ENCODE results near the gene IRF2BP2.
A peak's percentile ranks its signal among the peaks of the same experiment; 100 is the strongest.
"Not testable (repeated sequence)": the region's sequence is repeated elsewhere in the genome, so short reads cannot be mapped to it uniquely, and the experiment has no call there.

IRF2BP2 gene

DNA sequence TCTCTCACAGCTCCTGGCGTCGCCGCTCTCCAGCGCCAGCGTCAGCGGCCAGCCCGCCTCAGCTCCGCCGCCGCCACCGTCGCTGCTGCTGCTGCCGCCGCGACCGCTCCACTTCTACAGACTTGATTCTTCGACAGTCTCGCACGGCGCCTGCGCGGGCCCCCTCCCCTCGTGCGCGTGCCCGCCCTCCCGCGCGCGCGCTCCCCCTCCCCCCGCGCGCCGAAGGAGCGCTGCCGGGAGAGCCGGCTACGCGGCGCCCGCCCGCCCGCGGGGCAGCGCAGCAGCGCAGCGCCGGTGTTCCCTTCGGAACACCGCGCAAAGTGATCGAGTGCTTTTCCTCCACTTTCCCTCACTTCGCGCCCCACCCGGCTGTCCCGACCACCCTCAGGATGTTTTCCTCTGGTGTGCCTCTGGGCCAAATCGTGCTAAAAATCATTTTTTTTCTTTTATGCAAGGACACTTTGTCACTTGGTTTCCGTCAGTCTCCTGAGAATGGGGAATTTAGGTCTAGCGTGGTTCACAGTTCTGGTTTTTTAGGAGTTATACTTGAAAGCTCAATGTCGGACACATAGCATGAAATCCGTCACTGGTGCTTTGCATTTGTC lies at the start of gene IRF2BP2:
Gene IRF2BP2, minus strand, starts transcription at position 118 of the 605 bp plus-strand sequence. CDS start 684 bp downstream, outside the sequence.
- peak; percentile 66 for DNase-seq (ENCODE audit: low read depth)

- DNase-seq (ENCODE audit: low read depth), result no peak
These were observed 49.6 kb upstream of the IRF2BP2 start for GRCh38 chr1:234659538-234659937.

DNA sequence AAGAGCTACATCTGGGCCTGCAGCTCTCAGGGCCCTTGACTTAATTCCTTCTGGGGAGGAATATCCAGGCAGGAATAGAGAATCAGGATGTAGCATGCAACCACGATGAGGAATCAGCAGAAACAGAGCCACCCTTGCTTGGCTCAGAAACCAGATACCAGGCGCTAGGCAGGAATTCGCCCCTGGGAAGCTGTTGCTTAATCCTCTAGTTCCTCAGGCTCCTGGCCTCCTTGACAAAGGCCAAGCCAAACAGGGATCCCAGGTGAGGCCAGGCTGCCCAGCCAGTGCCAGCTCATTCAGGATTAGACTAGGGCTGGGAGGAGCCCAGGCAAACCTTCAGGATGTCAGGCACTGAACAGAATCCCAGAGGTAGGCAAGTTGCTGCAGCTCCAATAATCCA lies 48.2 kb upstream of the IRF2BP2 start:
- no peak for DNase-seq (ENCODE audit: low read depth)

GRCh38 chr1:234656944-234657654 lies 47.1 kb upstream of the IRF2BP2 start:
- no peak for DNase-seq (ENCODE audit: low read depth)

DNA sequence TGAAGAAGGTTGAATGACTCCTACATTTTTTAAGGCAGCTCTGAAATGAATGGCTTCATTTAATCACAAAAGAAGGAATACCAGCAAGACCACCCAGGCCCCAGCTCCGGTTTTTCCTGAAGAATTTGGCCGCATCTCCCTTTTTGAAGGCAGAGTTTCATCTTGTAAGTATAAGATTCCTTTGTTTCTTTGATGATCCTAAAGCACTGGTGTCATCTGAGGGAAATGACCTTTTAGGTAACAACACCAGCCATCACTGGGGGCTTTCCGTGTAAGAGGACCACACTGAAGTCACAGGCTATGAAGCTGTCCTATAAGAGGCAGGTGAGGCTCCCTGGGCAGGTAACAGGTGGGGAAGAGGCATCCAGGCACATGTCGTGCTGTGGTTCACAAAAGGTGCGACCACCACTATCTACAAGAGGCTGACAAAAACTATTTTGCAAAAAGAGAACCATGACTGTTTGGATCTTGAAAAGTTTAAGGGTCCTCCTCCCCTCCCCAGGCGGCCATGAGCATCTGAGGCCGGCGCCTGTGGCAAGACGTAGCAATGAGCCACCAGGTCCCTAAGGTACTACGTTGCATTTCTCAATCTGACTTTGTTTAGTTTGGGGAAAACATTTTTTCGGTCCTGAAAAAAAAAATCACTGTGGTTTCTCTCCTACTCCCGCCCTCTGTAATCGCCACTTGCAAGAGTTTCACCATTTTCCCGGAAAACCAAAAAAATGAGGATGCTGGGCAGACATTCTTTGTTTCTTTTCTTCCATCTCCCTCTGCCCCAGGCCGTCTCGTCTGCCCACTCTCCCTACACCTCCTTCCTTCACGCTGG lies 46.3 kb upstream of the IRF2BP2 start:
- DNase-seq (ENCODE audit: low read depth), result no peak

DNA sequence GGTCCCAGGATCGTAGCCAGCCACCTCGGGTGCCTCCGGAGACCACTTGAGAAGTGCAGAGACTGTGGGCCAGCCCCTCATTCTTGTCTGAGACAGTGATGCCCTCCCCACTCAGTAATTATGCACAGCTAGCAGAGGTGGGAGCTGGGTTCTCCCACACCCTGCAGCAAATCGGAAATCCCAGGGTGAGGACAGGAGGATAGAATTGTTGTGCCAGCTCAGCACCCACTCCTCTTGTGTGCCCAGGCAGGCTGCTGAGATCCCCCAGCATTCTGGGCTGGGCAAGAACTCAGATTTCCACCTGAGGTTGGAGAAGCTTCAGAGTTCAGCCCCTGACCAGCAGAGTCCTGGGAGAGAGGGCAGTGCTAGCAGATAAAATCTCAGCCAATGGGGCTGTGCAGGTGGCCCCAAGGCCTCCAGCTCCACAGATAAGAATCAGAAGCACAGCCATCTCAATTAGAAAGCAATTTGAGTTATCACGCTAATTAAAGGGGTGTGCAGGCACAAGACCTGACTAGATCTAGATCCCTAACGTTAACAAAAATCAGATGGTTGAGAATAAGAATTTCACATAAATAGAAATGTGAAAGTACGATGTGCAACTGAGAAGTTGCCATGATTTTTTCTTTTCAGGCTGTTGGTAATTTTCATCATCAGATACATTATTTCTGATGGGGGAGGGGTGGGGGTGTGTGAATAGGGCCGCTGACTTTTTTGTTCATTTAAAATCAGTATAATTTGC lies 45.5 kb upstream of the IRF2BP2 start:
- DNase-seq (ENCODE audit: low read depth), result no peak

- no peak for DNase-seq (ENCODE audit: low read depth)
These were observed 44.2 kb upstream of the IRF2BP2 start for GRCh38 chr1:234654002-234654733.

GRCh38 chr1:234649432-234650081 lies 39.6 kb upstream of the IRF2BP2 start:
- no peak for DNase-seq (ENCODE audit: low read depth)

DNA sequence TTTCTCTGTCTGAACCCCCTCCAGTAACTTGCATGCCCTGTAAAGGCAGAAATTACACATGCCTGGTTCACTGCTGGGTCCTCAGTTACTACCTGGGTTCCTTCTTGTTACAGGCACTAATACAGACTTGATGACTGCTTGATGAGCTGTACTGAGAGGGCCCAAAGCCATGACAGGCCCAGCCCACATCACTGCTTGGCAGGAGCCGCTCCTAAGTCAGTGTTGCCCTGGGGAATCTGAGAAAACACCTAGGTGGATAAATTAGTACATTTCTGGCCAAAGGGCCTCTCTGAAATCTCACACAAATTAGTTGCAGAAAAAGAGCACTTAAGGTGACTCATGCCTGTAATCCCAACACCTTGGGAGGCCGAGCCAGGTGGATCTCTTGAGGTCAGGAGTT lies 37.8 kb upstream of the IRF2BP2 start:
- no peak for DNase-seq (ENCODE audit: low read depth)

- DNase-seq (ENCODE audit: low read depth), result no peak
These were observed 37.3 kb upstream of the IRF2BP2 start for GRCh38 chr1:234647245-234647644.

- no peak for DNase-seq (ENCODE audit: low read depth)
These were observed 36.0 kb upstream of the IRF2BP2 start for GRCh38 chr1:234645964-234646363.

DNA sequence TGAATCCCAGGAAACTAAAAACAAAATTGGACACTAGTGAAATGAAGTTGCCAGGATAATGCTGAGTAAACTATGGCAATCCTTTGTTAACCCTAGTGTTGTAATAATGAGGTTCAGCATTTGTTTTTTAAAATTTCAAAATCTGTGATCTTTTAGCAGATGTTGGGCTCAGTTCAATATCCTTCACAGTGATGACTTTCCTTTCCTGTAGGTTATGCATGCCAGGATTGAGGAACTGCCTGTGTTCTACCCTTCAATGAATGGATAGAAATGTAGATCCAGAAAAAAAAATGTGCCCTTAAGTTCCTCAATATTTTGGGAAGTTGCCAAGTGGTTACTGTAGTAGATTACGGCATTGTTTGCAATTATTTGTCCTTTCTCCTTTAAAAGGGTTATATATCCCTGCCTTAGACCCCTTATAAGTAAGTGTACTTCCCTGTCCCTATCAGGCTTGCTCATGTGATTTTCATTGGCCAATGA lies 35.5 kb upstream of the IRF2BP2 start:
- no peak for DNase-seq (ENCODE audit: low read depth)

DNA sequence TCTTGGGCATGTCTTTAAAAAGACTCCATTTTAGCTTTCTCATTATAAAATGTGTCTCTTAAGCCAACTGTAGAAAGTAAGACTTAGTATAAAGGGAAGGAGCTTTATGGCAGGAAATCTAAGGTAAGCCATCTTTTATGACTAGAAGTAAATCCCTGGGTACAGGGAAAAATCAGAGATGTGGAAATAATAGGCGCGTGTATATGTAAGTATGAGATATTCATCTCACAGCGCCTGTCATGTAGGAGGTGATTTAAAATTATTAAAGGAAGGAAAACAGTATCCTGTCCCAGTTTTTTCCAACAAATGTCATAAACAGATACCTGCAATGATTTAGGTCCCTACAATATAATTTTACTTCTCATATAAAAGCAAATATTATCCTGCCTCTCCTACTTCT lies 35.0 kb upstream of the IRF2BP2 start:
- DNase-seq (ENCODE audit: low read depth), result no peak

DNA sequence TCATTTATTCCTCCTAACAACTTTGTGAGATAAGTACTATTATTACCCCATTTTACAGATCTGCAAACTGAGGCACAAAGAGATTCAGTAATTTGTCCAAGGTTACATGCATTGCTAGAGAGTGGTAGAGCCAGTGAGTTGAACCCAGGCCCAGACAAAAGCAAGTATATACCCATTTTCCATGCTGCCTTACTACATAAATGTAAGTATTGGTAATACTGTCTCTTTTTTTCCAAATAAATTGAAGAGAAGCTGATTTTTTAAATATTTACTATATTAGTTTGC lies 33.8 kb upstream of the IRF2BP2 start:
- DNase-seq (ENCODE audit: low read depth), result no peak

GRCh38 chr1:234643111-234643849 lies 33.3 kb upstream of the IRF2BP2 start:
- no peak for DNase-seq (ENCODE audit: low read depth)

DNA sequence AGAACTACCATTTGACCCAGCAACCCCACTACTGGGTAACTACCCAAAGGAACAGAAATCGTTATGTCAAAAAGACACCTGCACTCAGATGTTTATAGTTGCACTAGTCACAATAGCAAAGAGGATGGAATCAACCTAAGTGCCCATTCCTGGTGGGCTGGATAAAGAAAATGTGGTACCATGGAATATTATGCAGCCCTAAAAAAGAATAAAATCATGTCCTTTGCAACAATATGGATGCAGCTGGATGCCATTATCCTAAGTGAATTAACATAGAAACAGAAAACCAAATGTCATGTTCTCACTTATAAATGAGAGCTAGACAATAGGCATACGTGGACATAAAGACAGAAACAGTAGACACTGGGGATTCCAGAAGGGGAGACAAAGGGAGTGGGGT lies 32.5 kb upstream of the IRF2BP2 start:
- DNase-seq (ENCODE audit: low read depth), result no peak

- no peak for DNase-seq (ENCODE audit: low read depth)
These were observed 30.0 kb upstream of the IRF2BP2 start for GRCh38 chr1:234639961-234640360.

GRCh38 chr1:234638832-234639799 lies 29.1 kb upstream of the IRF2BP2 start:
- DNase-seq (ENCODE audit: low read depth), result no peak

DNA sequence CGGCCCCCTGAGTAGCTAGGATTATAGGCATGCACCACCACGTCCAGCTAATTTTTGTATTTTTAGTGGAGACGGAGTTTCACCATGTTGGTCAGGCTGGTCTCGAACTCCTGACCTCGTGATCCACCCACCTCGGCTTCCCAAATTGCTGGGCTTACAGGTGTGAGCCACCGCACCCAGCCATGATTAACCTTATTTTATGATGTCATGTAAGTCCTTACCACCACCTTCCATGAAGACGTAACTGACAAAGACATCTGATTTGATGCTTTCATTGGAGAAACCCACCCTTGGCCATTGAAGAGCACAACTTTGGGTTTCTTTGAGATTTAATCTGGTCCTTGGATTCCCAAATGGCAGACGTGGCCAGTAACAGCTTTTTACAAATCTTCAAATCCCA lies 24.9 kb upstream of the IRF2BP2 start:
- DNase-seq (ENCODE audit: low read depth), result not testable (repeated sequence)

Measured in stimulated activated CD8-positive, alpha-beta memory T cell treated with anti-CD3 and anti-CD28 coated beads, Interleukin-4, amount 100 ng/mL, for 24 hours (primary cell).